ENCODE results near the gene TAS2R3. TPM values are rescaled to one million over a fixed set of nuclear protein-coding genes. Genes with fewer than 3 reads are reported as not detected.
"Not testable (repeated sequence)": the region's sequence is repeated elsewhere in the genome, so short reads cannot be mapped to it uniquely, and the experiment has no call there.

The TAS2R3 gene
- total RNA-seq, 8 experiments from 2014 or later: 0.46 to 2.7 (median 1.8) TPM

DNA sequence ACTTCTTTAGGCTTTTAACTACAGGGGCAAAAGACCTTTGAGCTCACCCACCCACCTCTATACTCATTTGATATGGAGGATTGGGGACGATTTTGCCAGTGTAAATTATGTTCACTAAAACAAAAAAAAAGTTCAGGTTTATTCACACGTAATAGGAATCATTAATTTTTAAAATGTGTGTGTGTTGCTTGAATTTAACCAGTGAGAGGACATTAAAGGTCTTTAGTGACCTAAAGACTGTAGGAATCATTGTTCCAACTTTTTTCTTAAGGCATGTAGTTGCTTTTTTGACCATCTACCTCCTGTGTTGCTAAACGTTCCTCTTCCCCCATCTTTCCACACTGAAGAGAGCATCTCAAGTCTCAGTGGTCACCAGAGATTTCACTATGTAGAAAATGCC, 24.6 kb upstream of the TAS2R3 start:
- in situ Hi-C loops (cut with MboI; ENCODE audit: low pct_unique_long_range_greater_than_20kb in 2 of 9, low sequenced_read_pairs in 9 of 9, unreplicated experiment in 9 of 9): no loop called here
- peak overlapping the region; percentile 55 to 65 (median 61) for H3K4me3 ChIP-seq
- H3K4me1 ChIP-seq (replicated peaks in 1 of 2): peaks cover 6 to 11% of the 10 kb centered on the region in 2 donors
- WGBS, 10 experiments: 20 to 100% (median 45%) methylated on average over 1 to 3 of the region's 3 CpGs; no CpG with 5 or more reads in 1 of the 10 experiments
- ATAC-seq (replicated peaks in 6 of 8): no peak
- peak overlapping the region in 1 of 2 donors; percentile 83 for H3K27ac ChIP-seq

DNA sequence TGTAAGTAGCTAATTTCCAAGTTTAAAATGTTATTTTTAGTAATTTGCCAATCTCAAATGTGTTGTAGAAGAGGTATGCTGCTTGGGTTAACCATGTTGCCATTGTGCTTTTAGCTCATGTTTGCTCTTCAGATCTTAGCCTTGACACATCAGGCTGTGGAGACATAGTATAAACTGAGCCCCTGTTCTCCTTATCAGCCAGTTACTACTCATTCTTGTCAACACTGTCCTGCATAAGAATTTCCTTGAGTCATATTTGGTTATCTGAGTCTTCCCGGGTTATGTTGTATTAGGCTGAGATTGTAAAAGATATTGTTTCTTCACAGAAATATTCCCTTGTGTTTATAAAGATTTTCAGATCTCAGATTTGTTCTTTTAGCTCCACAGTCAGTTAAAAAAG, 21.7 kb upstream of the TAS2R3 start:
- no peak for ATAC-seq (replicated peaks in 6 of 8)
- in situ Hi-C loops (cut with MboI; ENCODE audit: low pct_unique_long_range_greater_than_20kb in 2 of 9, low sequenced_read_pairs in 9 of 9, unreplicated experiment in 9 of 9): no loop called here
- H3K27ac ChIP-seq: no peak overlapping the region
- WGBS, 10 experiments: 80 to 100% (median 100%) methylated on average over 1 of the region's 1 CpG; no CpG with 5 or more reads in 1 of the 10 experiments
- peaks cover 6 to 11% of the 10 kb centered on the region in 2 donors for H3K4me1 ChIP-seq (replicated peaks in 1 of 2)
- no peak overlapping the region for H3K4me3 ChIP-seq

DNA sequence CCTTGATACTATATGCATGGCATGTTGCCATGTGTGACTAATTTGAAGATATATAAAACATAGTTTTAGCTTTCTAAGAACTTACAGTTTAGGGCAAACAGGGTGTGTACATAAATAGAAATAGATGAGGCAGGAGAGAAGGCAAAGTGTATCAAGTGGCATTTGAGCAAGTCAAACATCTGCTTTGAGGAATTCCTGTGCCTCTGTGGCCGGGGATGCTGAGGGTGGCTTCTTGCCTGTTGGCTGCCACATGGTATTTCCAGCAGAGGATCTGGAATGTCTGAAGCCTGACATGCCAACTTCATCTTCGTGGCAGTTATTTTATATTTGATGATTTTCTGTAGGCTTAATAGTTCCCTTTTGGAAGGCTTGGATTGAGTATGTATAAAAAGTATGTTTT, 19.8 kb upstream of the TAS2R3 start:
- ATAC-seq (replicated peaks in 6 of 8): no peak
- no peak overlapping the region for H3K4me3 ChIP-seq
- WGBS, 10 experiments: 8 to 100% (median 86%) methylated on average over 1 to 2 of the region's 2 CpGs; no CpG with 5 or more reads in 1 of the 10 experiments
- H3K27ac ChIP-seq: no peak overlapping the region
- peaks cover 5 to 9% of the 10 kb centered on the region in 2 donors for H3K4me1 ChIP-seq (replicated peaks in 1 of 2)
- in situ Hi-C loops (cut with MboI; ENCODE audit: low pct_unique_long_range_greater_than_20kb in 2 of 9, low sequenced_read_pairs in 9 of 9, unreplicated experiment in 9 of 9): no loop called here

DNA sequence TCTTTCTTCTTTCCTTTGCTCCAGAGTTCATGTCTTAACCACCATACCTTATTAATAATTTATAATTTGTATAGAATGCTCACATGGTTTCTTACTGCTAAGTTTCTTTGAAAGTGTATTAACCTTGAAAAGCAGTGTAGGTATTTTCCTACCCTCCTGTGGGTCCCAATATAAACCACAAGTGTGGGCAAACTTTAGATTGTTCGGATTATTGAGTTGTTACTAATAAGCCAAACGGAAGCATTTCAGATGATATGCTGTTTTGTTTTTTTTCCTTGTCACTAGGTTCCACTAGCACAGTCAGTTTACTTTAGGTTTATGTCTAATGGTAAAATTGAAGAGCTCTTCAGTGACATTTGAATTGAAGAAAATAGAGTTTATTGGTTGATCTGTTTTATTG, 15.5 kb upstream of the TAS2R3 start:
- 95 to 100% (median 100%) methylated on average over 2 of the region's 2 CpGs; no CpG with 5 or more reads in 1 of the 10 experiments for WGBS, 10 experiments
- in situ Hi-C loops (cut with MboI; ENCODE audit: low pct_unique_long_range_greater_than_20kb in 2 of 9, low sequenced_read_pairs in 9 of 9, unreplicated experiment in 9 of 9): no loop called here
- no peaks in the 10 kb centered on the region for H3K4me1 ChIP-seq (replicated peaks in 1 of 2)

DNA sequence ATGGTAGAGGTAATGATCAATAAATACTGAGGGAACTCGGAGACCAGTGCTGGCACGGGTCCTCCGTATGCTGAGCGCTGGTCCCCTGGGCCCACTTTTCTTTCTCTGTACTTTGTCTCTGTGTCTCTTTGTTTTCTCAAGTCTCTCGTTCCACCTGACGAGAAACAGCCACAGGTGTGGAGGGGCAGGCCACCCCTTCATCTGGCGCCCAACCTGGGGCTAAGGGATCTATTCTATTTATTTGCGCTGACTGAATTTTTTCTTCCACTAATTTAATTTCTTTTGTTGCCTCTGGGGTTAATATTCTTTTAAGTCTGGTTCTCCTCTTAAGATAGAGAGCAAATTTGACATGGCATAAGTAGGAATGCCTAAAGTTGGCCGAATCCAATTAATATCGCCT, 12.0 kb upstream of the TAS2R3 start:
- in situ Hi-C loops (cut with MboI; ENCODE audit: low pct_unique_long_range_greater_than_20kb in 2 of 9, low sequenced_read_pairs in 9 of 9, unreplicated experiment in 9 of 9); H3K4me3 ChIP-seq; H3K4me1 ChIP-seq (replicated peaks in 1 of 2); ATAC-seq (replicated peaks in 6 of 8); H3K27ac ChIP-seq: not testable (repeated sequence)
- 80 to 100% (median 96%) methylated on average over 1 to 9 of the region's 10 CpGs for WGBS, 10 experiments

More for the DNA sequence above, 15.5 kb upstream of the TAS2R3 start:
- ATAC-seq (replicated peaks in 6 of 8): no peak
- Histone ChIP-seq H3K27ac (no peak overlapping the region), H3K4me3 (no peak overlapping the region)

DNA sequence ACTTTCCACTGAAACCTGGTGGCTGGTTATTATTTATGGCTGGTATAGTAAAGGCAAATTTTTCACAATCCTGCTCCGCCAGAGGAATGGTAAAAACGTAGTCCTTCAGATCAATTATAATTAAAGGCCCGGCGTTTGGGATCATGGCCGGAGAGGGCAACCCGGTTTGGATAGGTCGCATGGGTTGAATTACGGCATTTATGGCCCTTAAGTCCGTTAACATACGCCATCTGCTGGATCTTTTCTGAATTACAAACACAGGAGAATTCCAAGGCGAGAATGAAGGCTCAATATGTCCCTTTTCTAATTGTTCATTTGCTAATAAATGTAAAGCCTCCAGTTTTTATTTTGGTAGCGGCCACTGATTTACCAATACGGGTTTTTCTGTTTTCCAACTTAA, 11.3 kb upstream of the TAS2R3 start:
- Histone ChIP-seq H3K27ac (no peak overlapping the region), H3K4me1 (replicated peaks in 1 of 2) (no peaks in the 10 kb centered on the region), H3K4me3 (no peak overlapping the region)
- in situ Hi-C loops (cut with MboI; ENCODE audit: low pct_unique_long_range_greater_than_20kb in 2 of 9, low sequenced_read_pairs in 9 of 9, unreplicated experiment in 9 of 9): no loop called here
- ATAC-seq (replicated peaks in 6 of 8): no peak
- WGBS, 10 experiments: 89 to 100% (median 96%) methylated on average over 1 to 12 of the region's 13 CpGs

DNA sequence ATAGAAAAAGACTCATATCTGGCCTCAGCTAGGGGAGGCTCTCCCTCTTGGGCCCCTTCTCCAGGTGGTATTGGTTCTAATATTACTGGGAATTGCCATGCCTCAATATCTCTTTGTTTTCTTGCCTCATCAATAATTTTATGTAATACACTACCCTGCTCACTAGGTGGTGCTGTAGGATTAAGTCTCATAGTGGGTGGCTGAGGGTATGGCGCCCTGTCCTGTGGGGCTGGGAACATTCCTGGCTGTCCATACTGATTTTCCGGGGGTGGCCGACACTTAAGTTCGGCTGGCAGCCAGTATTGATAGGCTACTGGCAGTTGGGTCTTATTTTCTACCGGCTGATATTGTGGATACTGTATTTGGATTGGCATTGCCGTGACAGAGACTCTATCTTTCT, 9.0 kb upstream of the TAS2R3 start:
- Histone ChIP-seq H3K27ac (no peak overlapping the region), H3K4me3 (no peak overlapping the region), H3K4me1 (replicated peaks in 1 of 2) (no peaks in the 10 kb centered on the region)
- in situ Hi-C loops (cut with MboI; ENCODE audit: low pct_unique_long_range_greater_than_20kb in 2 of 9, low sequenced_read_pairs in 9 of 9, unreplicated experiment in 9 of 9): no loop called here
- ATAC-seq (replicated peaks in 6 of 8): peak in 2 of 8 experiments; percentile 17 to 30
- WGBS, 10 experiments: 80 to 100% (median 94%) methylated on average over 1 to 6 of the region's 6 CpGs; no CpG with 5 or more reads in 4 of the 10 experiments

DNA sequence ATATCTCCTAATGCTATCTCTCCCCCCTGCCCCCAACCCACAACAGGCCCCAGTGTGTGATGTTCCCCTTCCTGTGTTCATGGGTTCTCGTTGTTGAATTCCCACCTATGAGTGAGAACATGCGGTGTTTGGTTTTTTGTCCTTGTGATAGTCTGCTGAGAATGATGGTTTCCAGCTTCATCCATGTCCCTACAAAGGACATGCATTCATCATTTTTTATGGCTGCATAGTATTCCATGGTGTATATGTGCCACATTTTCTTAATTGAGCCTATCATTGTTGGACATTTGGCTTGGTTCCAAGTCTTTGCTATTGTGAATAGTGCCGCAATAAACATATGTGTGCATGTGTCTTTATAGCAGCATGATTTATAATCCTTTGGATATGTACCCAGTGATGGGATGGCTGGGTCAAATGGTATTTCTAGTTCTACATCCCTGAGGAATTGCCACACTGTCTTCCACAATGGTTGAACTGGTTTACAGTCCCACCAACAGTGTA, 6.2 kb downstream of the TAS2R3 start:
- in situ Hi-C loops (cut with MboI; ENCODE audit: low pct_unique_long_range_greater_than_20kb in 2 of 9, low sequenced_read_pairs in 9 of 9, unreplicated experiment in 9 of 9); ATAC-seq (replicated peaks in 6 of 8); H3K4me3 ChIP-seq; H3K4me1 ChIP-seq (replicated peaks in 1 of 2); H3K27ac ChIP-seq: not testable (repeated sequence)
- 100% methylated on average over 1 to 2 of the region's 3 CpGs; no CpG with 5 or more reads in 7 of the 10 experiments for WGBS, 10 experiments

DNA sequence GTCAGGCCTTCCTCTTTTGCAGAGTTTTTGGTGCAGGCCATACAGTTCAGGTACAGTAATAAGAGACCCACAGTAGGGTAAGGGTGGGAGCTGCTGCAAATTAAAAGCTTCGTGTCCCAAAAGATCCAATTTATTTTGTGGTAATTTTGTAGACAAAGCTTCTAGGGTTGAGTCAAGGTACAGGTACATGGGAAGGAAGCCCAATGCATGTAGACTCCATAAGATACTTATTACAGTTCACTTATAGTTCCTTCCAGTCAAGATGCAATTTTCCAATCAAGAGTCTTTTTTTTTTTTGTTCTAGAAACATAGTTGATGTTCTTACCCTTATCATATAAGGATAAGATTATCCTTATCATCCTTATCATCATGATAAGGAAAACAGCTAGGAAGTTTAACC, 12.5 kb downstream of the TAS2R3 start, which contains the start of gene TAS2R4:
TAS2R4 (plus strand) TSS at position 301 of the 400 bp plus-strand sequence. CDS start 1,815 bp downstream, outside the sequence.
- no peak within 1 kb of the TSS for H3K4me3 ChIP-seq
- no peak for ATAC-seq (replicated peaks in 6 of 8)
- WGBS, 10 experiments: 67 to 100% (median 100%) methylated on average over 1 of the region's 1 CpG; no CpG with 5 or more reads in 4 of the 10 experiments
- no peaks in the 10 kb centered on the region for H3K4me1 ChIP-seq (replicated peaks in 1 of 2)
- no peak within 1 kb of the TSS for H3K27ac ChIP-seq
- in situ Hi-C loops (cut with MboI; ENCODE audit: low pct_unique_long_range_greater_than_20kb in 2 of 9, low sequenced_read_pairs in 9 of 9, unreplicated experiment in 9 of 9): no loop called here

DNA sequence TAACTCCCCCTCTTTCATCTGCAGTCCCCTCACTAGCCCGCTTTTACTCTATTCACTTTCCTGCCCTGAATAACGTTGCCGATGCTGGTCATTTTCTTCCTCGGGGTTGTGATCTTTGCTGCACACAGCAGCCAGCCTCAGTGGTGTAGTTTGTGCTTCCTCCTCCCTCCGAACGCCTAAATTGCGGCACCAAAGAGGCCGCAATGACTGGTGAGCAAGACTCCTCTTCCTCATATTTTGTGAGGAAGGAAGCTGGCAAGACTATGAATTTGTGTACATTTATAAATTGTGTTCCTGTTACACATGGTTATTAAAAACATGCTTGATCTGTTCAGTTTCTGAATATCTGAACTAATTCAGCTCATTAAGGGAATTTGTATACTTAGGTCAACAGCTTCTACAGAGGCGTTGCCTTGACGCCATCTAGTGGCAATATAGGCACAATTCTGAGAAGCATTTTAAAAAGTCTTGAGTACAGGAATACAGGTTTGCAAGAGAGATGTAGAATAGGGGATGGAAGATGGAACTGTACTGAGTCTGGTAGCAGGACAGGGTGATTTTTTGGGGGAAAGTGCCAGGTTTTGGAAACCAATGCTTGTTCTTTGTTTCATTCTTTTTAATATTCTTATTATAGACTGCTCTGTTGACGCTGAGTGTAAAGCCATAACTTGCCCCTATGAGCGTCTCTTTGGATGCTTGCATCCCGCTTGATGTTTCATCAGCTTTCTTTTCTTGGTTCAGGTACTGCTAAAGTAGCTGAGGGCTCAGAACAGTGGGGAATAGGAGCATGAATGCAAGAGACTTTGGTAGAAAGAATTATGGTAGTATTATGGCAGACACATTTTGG, 22.0 kb downstream of the TAS2R3 start:
- H3K4me3 ChIP-seq: no peak overlapping the region
- 43 to 100% (median 74%) methylated on average over 1 to 11 of the region's 13 CpGs; no CpG with 5 or more reads in 1 of the 10 experiments for WGBS, 10 experiments
- in situ Hi-C loops (cut with MboI; ENCODE audit: low pct_unique_long_range_greater_than_20kb in 2 of 9, low sequenced_read_pairs in 9 of 9, unreplicated experiment in 9 of 9): no loop called here
- H3K4me1 ChIP-seq (replicated peaks in 1 of 2): no peaks in the 10 kb centered on the region
- H3K27ac ChIP-seq: no peak overlapping the region
- ATAC-seq (replicated peaks in 6 of 8): peak in 5 of 8 experiments; percentile 49 to 79 (median 77)

DNA sequence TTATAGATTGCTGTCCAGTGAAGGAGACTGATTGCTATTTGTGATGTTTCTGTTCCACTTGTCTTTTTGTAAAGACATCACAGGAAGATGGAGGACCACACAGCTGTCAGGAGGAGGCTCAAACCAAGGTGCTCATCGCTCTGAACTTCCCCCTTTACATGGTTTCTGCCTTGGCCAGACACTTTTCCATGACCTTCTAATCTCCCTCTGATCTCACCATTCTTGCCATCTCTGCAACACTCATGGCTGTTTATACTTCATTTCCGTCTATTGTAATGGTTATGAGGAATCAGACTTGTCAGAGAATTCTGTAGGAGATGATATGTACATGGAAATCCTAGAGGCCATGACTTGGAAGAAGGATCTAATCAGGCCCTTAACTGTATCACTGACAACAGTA, 24.4 kb downstream of the TAS2R3 start:
- ATAC-seq (replicated peaks in 6 of 8): no peak
- in situ Hi-C loops (cut with MboI; ENCODE audit: low pct_unique_long_range_greater_than_20kb in 2 of 9, low sequenced_read_pairs in 9 of 9, unreplicated experiment in 9 of 9): no loop called here
- 79 to 100% (median 92%) methylated on average over 1 to 2 of the region's 2 CpGs; no CpG with 5 or more reads in 2 of the 10 experiments for WGBS, 10 experiments
- H3K4me3 ChIP-seq: no peak overlapping the region
- no peak overlapping the region for H3K27ac ChIP-seq
- H3K4me1 ChIP-seq (replicated peaks in 1 of 2): no peaks in the 10 kb centered on the region

DNA sequence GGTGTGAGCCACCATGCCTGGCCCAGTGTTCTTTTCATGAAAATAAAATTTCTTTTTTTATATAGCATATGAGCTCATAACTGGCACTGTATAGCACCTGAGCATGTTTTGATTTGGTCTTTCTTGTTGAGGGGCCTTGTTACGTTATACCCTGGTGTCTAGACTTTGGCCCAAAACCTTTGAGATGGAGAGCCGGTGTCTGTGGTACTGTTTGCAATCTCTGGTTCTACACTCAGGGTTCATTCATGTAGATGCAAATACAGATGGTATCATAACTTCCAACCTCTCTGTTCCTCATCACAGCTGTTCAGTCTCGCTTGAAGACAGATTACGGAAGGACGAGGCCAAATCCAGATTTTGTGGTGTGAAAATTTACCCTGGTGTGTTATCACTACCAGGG, 26.0 kb downstream of the TAS2R3 start, which contains the start of gene TAS2R5:
TAS2R5 (plus strand) TSS at position 301 of the 400 bp plus-strand sequence. CDS start 145 bp downstream, outside the sequence.
- no peak for ATAC-seq (replicated peaks in 6 of 8)
- Histone ChIP-seq H3K27ac (no peak within 1 kb of the TSS), H3K4me3 (no peak within 1 kb of the TSS), H3K4me1 (replicated peaks in 1 of 2) (no peaks in the 10 kb centered on the region)
- in situ Hi-C loops (cut with MboI; ENCODE audit: low pct_unique_long_range_greater_than_20kb in 2 of 9, low sequenced_read_pairs in 9 of 9, unreplicated experiment in 9 of 9): no loop called here
- WGBS, 10 experiments: 0 to 95% (median 80%) methylated on average over 1 to 5 of the region's 5 CpGs; no CpG with 5 or more reads in 4 of the 10 experiments

DNA sequence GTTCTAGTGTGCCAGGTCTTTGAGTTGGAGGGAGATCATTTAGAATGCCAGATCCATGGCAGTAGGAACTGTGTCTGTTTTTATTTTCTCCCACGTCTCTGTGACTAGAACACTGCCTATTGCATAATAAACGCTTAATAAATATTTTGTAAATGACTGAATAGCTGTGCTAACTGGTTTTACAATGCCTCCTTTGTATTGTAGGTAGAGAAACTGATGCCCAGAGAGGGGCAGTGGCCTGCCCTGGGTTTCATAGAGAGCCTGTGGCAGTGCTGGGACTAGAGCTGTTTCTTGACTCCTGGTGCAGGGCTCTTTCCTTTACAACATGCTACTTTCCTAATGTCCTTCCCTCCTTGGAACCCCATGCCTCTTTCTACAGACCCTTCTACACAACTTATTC, 28.6 kb downstream of the TAS2R3 start:
- no peak for ATAC-seq (replicated peaks in 6 of 8)
- Histone ChIP-seq H3K27ac (no peak overlapping the region), H3K4me1 (replicated peaks in 1 of 2) (no peaks in the 10 kb centered on the region), H3K4me3 (no peak overlapping the region)
- in situ Hi-C loops (cut with MboI; ENCODE audit: low pct_unique_long_range_greater_than_20kb in 2 of 9, low sequenced_read_pairs in 9 of 9, unreplicated experiment in 9 of 9): no loop called here
- WGBS, 10 experiments: 71 to 100% (median 87%) methylated on average over 1 to 2 of the region's 2 CpGs; no CpG with 5 or more reads in 6 of the 10 experiments
